Activated T-helper 17 cell treated with anti-CD3 and anti-CD28 coated beads, Interleukin-2, amount 50 U/mL, for 72 hours (primary cell): ENCODE measurements around the gene FCHSD1. TPM values are rescaled to one million over a fixed set of nuclear protein-coding genes. Genes with fewer than 3 reads are reported as not detected.

Experiments used
- ATAC-seq: fragments of 150-1000 bp; cut with Tn5 transposase; replicated peaks from 2 replicates; pipeline ENCODE4 v1.10.0; 2021; ENCODE audit warnings: mild to moderate bottlenecking, moderate library complexity
- H3K27ac Mint-ChIP-seq: one replicate; pipeline ENCODE4 v1.8.0; 2022; ENCODE audit warnings: mixed read lengths
- H3K27me3 Mint-ChIP-seq: one replicate; pipeline ENCODE4 v1.8.0; 2022; ENCODE audit warnings: mixed read lengths
- H3K36me3 Mint-ChIP-seq: one replicate; pipeline ENCODE4 v1.8.0; 2022; ENCODE audit warnings: low read depth, mild to moderate bottlenecking, mixed read lengths
- H3K4me1 Mint-ChIP-seq: one replicate; pipeline ENCODE4 v1.8.0; 2022; ENCODE audit warnings: mixed read lengths
- H3K4me3 Mint-ChIP-seq: one replicate; pipeline ENCODE4 v1.8.0; 2022; ENCODE audit warnings: mild to moderate bottlenecking, mixed read lengths
- H3K9me3 Mint-ChIP-seq: one replicate; pipeline ENCODE4 v1.8.0; 2022; ENCODE audit warnings: mixed read lengths
- total RNA-seq, 2 donors: library from RNA; stranded (reverse); gene quantifications; one replicate each; pipeline ENCODE4 v1.2.3, GENCODE V29; 2022

Gene FCHSD1
- total RNA-seq, 2 donors from 2014 or later = 38.7 to 113 TPM

GRCh38 chr5:141664733-141665461 lies 13.7 kb upstream of the FCHSD1 start:
- Mint-ChIP-seq H3K4me1 (peaks cover 4% of the 10 kb centered on the region), H3K27me3 (no peaks in the 10 kb centered on the region), H3K4me3 (no peak overlapping the region), H3K27ac (no peak overlapping the region), H3K9me3 (no peaks in the 10 kb centered on the region), H3K36me3 (no peaks in the 10 kb centered on the region)
- ATAC-seq = peak; percentile 93

DNA sequence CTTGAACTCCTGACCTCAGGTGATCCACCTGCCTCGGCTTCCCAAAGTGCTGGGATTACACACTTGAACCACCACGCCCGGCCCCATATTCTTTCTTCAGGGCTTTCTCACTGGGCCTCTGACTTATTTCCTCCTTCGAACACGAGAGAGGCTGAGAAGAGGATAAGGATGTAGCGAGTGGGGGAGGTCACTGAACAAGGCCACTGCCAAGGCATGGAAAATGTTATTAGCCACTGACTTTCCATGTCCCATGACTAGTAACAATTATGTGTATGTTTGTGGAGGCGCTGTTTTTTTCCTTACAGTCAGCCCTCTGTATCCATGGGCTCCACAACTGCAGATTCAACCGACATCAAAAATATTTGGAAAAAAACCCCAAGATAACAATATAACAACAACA lies 12.3 kb upstream of the FCHSD1 start:
- no peak for ATAC-seq
- no peak overlapping the region for H3K27ac Mint-ChIP-seq
- no peaks in the 10 kb centered on the region for H3K9me3 Mint-ChIP-seq
- H3K36me3 Mint-ChIP-seq = no peaks in the 10 kb centered on the region
- no peak overlapping the region for H3K4me3 Mint-ChIP-seq
- H3K4me1 Mint-ChIP-seq = peaks cover 4% of the 10 kb centered on the region
- H3K27me3 Mint-ChIP-seq = no peaks in the 10 kb centered on the region

GRCh38 chr5:141662028-141662427 lies 10.8 kb upstream of the FCHSD1 start:
- peaks cover 5% of the 10 kb centered on the region for H3K36me3 Mint-ChIP-seq
- no peaks in the 10 kb centered on the region for H3K27me3 Mint-ChIP-seq
- no peak overlapping the region for H3K27ac Mint-ChIP-seq
- no peak overlapping the region for H3K4me3 Mint-ChIP-seq
- H3K4me1 Mint-ChIP-seq = peaks cover 18% of the 10 kb centered on the region
- no peak for ATAC-seq
- H3K9me3 Mint-ChIP-seq = peaks cover 2% of the 10 kb centered on the region

GRCh38 chr5:141657937-141658545 lies 6.8 kb upstream of the FCHSD1 start:
- no peaks in the 10 kb centered on the region for H3K27me3 Mint-ChIP-seq
- peak overlapping the region; percentile 45 for H3K27ac Mint-ChIP-seq
- peaks cover 5% of the 10 kb centered on the region for H3K36me3 Mint-ChIP-seq
- H3K4me1 Mint-ChIP-seq = peaks cover 15% of the 10 kb centered on the region
- H3K9me3 Mint-ChIP-seq = peaks cover 3% of the 10 kb centered on the region
- H3K4me3 Mint-ChIP-seq = no peak overlapping the region
- ATAC-seq = peak; percentile 93

DNA sequence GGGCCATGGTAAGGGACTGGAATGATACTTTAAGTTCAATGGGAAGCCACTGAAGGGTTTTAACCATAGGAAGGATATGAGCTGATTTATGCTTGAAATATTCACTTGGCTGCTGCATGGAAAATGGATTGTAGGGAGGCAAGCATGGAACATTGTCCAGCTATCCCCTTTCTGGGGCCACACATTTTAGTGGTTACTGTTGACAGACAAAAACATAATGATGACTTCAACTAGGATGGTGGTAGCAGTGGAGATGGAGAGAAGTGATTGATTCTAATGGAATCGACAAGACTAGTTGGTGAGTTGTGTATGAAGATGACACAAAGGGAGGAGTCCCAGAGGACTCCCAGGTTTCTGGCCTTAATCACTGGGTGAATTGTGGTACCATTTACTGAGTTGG lies 6.2 kb upstream of the FCHSD1 start:
- no peak for ATAC-seq
- Mint-ChIP-seq H3K36me3 (peaks cover 5% of the 10 kb centered on the region), H3K9me3 (peaks cover 3% of the 10 kb centered on the region), H3K4me3 (no peak overlapping the region), H3K27me3 (no peaks in the 10 kb centered on the region), H3K27ac (peak overlapping the region; percentile 45), H3K4me1 (peaks cover 18% of the 10 kb centered on the region)

DNA sequence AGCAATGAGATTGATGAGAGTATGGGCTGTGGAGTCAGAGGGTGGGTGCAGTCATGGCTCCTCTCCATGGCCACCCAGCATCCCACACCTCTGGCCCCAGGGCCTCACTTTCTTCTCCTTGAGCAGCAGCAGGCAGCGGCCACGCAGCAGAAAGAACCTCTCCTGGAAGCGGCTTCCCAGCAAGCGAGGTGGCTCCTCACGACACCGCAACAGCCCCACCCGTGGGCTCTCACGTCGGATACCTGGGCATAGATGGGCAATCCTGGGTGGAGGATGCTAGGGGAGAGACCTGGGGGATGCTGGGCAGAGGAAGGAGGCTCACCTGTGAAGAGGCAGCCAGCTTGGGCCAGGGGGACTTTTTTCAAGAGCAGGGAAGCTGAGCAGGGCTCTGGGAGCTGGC lies 5.2 kb upstream of the FCHSD1 start:
- no peaks in the 10 kb centered on the region for H3K27me3 Mint-ChIP-seq
- ATAC-seq = no peak
- peaks cover 25% of the 10 kb centered on the region for H3K4me1 Mint-ChIP-seq
- H3K9me3 Mint-ChIP-seq = peaks cover 3% of the 10 kb centered on the region
- H3K4me3 Mint-ChIP-seq = no peak overlapping the region
- peaks cover 5% of the 10 kb centered on the region for H3K36me3 Mint-ChIP-seq
- H3K27ac Mint-ChIP-seq = no peak overlapping the region

- Mint-ChIP-seq H3K4me3 (no peak overlapping the region), H3K36me3 (peaks cover 5% of the 10 kb centered on the region), H3K4me1 (peaks cover 28% of the 10 kb centered on the region), H3K27me3 (no peaks in the 10 kb centered on the region), H3K27ac (no peak overlapping the region), H3K9me3 (peaks cover 3% of the 10 kb centered on the region)
- ATAC-seq = no peak
Observed at GRCh38 chr5:141655020-141655419, 3.8 kb upstream of the FCHSD1 start.

DNA sequence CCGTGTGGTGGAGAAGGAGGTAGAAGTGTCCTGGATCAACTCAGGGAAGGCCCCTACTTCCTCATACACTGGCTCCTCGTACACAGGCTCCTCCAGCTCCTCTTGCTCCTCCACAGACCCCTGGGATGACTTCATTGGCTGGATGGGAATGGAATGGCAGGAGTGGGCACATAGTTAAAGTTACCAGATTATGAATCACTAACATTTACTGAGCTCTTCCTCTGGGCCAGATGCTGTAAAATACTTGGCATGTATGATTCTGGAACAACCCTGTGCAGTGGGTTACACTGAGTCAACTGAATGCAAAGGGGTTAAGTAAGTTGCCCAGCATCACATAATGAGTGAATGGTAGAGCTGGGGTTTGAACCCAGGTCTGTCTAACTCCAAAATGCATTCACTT lies 3.1 kb upstream of the FCHSD1 start:
- no peak for ATAC-seq
- peaks cover 3% of the 10 kb centered on the region for H3K9me3 Mint-ChIP-seq
- H3K27ac Mint-ChIP-seq = no peak overlapping the region
- H3K4me3 Mint-ChIP-seq = no peak overlapping the region
- peaks cover 33% of the 10 kb centered on the region for H3K4me1 Mint-ChIP-seq
- H3K27me3 Mint-ChIP-seq = no peaks in the 10 kb centered on the region
- peaks cover 6% of the 10 kb centered on the region for H3K36me3 Mint-ChIP-seq

- Mint-ChIP-seq H3K9me3 (no peaks in the 10 kb centered on the region), H3K4me3 (peak overlapping the region; percentile 83), H3K36me3 (peaks cover 16% of the 10 kb centered on the region), H3K27ac (peak overlapping the region; percentile 92), H3K27me3 (no peaks in the 10 kb centered on the region), H3K4me1 (peaks cover 20% of the 10 kb centered on the region)
- no peak for ATAC-seq
Observed at GRCh38 chr5:141651728-141652105, 499 bp upstream of the FCHSD1 start.

DNA sequence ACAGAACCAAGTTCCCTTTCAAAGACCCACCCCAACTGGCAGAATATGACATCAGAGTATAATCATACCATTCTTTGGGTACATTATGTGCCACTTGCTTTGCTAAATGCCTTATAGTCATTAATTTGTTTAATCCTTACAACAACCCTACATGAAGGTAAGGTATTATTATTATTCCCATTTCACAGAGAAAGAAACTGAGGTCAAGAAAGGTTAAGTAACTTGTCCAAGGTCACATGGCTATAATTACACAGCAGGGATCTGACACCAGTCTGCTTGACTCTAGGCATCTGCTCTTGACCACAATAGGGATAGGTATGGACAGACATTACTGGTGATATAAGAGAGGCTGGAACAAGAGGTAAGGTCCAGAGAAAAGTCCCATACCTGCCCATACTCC lies 1.2 kb downstream of the FCHSD1 start:
- Mint-ChIP-seq H3K9me3 (no peaks in the 10 kb centered on the region), H3K36me3 (peaks cover 30% of the 10 kb centered on the region), H3K4me3 (peak overlapping the region; percentile 83), H3K27me3 (no peaks in the 10 kb centered on the region), H3K27ac (peak overlapping the region; percentile 92), H3K4me1 (peaks cover 23% of the 10 kb centered on the region)
- ATAC-seq = no peak

DNA sequence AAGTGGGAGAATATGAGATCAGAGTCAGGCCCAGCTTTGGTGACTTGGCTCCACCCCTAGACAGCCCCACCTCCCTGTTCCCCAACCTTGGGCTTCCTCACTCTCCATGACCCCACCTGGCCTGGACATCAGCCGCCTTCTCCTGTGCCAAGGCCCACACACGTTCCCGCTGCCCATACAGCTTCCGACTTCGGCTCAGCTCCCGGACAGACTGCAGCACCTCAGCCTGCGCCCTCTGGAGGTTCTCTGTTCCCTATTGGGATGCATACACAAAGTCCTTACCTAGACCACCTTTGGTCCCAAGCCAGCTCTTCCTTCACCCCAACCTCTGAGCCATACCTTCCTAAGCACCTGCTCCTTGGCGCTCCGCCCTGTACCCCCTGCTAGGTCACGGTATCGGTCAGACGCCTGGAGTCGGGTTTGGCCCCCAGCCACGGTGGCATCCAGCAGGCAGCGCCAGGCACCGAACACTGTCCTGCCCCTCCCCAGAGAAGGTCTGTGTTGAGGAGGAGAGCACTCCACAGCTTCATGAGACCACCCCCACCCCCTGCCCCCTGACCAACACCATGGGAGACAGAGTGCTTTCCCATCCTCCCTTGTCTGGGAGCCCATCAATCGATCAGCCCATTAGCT lies 2.0 kb downstream of the FCHSD1 start:
- no peak for ATAC-seq
- peak overlapping the region; percentile 92 for H3K27ac Mint-ChIP-seq

DNA sequence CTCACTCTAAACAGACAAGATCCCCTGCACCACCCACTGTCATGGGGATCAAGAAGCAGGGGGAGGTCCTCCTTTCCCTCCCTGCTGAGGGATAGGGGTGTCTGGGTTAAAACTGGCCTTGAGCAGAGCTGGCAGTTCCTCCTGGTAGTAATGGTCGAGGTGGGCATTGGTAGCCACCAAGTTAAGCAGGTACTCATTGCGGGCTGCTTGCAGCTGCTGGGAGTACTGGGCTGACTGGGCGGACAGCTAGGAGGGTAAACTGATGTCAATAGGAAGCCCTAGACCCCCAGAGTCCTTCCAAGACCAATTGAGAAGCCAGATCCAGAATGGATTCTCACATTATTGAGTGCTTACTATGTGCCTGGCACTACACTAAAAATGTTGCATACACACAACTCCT lies 3.4 kb downstream of the FCHSD1 start:
- no peak overlapping the region for H3K4me3 Mint-ChIP-seq
- peaks cover 47% of the 10 kb centered on the region for H3K36me3 Mint-ChIP-seq
- H3K4me1 Mint-ChIP-seq = peaks cover 25% of the 10 kb centered on the region
- H3K9me3 Mint-ChIP-seq = no peaks in the 10 kb centered on the region
- no peak for ATAC-seq
- no peaks in the 10 kb centered on the region for H3K27me3 Mint-ChIP-seq
- H3K27ac Mint-ChIP-seq = peak overlapping the region; percentile 23

More for the DNA sequence above, 2.0 kb downstream of the FCHSD1 start:
- Mint-ChIP-seq H3K4me3 (no peak overlapping the region), H3K4me1 (peaks cover 25% of the 10 kb centered on the region), H3K27me3 (no peaks in the 10 kb centered on the region), H3K36me3 (peaks cover 38% of the 10 kb centered on the region), H3K9me3 (no peaks in the 10 kb centered on the region)

DNA sequence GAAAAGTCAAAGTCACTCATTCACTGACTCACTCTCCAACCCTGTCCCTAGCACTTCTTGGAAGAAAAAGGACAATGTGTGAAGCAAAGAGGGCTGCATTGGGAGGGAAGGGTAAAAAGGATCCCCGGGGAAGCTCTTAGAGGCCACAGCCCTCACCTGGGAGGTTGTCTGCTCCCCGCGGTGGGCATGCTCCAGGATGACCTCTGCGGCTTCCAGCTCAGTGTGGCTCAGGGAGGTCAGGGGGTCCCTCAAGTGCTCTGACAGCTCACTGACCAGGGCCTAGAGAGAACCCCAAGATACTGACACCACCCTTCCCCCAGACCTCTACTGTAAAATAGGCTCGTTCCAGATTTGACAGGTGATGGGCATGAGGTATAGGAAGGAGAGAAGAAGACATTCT lies 4.0 kb downstream of the FCHSD1 start:
- peak overlapping the region; percentile 4 for H3K27ac Mint-ChIP-seq
- H3K4me3 Mint-ChIP-seq = no peak overlapping the region
- H3K36me3 Mint-ChIP-seq = peaks cover 52% of the 10 kb centered on the region
- H3K27me3 Mint-ChIP-seq = no peaks in the 10 kb centered on the region
- H3K4me1 Mint-ChIP-seq = peaks cover 22% of the 10 kb centered on the region
- ATAC-seq = no peak
- H3K9me3 Mint-ChIP-seq = no peaks in the 10 kb centered on the region

DNA sequence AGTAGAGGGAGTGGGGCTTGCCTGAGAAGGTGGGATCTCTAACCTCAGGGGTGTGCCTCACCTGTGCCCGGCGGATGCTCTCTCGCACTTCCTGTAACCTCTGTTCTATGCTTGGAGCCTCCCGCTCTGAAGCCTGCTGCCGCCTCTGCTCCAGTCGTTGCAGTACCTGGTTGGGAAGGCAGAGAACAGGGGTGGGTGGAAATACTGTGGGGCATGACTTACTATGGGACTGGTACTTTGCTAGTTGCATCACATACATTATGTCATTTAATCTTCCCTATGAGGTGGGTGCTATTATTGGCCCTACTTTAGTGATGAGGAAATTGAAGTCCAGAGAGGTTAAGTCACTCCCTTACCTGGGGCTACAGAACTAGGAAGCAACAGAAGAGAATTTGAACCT lies 5.2 kb downstream of the FCHSD1 start:
- H3K4me3 Mint-ChIP-seq = no peak overlapping the region
- H3K27me3 Mint-ChIP-seq = no peaks in the 10 kb centered on the region
- H3K36me3 Mint-ChIP-seq = peaks cover 64% of the 10 kb centered on the region
- H3K27ac Mint-ChIP-seq = peak overlapping the region; percentile 4
- H3K9me3 Mint-ChIP-seq = no peaks in the 10 kb centered on the region
- no peak for ATAC-seq
- peaks cover 28% of the 10 kb centered on the region for H3K4me1 Mint-ChIP-seq
